ENCODE results near the gene GINS3.

The GINS3 gene

GRCh38 chr16:58452640-58453039 is 60.4 kb downstream of the GINS3 start:
- H3K27ac ChIP-seq: no peak overlapping the region
- TF ChIP-seq CTCF (conservative IDR thresholded peaks at IDR 0.05) (no peak), ZFX (IDR thresholded peaks at IDR 0.05) (no peak)

- no peak for TF ChIP-seq ZFX (IDR thresholded peaks at IDR 0.05)
- TF ChIP-seq CTCF (conservative IDR thresholded peaks at IDR 0.05): no peak
- no peak overlapping the region for H3K27ac ChIP-seq
These were observed 61.9 kb downstream of the GINS3 start for GRCh38 chr16:58454178-58454577.

GRCh38 chr16:58454856-58455255 is 62.6 kb downstream of the GINS3 start:
- TF ChIP-seq CTCF (conservative IDR thresholded peaks at IDR 0.05) (no peak), ZFX (IDR thresholded peaks at IDR 0.05) (no peak)
- H3K27ac ChIP-seq: no peak overlapping the region
